MCF 10A (cell line): ENCODE data around the gene ST3GAL4. TPM values are rescaled to one million over a fixed set of nuclear protein-coding genes. Genes with fewer than 3 reads are reported as not detected.

Experiments used
- BruUV-seq: library from RNA; stranded (reverse); fragments of 400-500 nt; replicated peaks from 2 replicates; lab custom pipeline; 2021; lab: Mats Ljungman, UMichigan
- CTCF ChIA-PET: fragments of 300-600 bp; sonication (Branson Sonifier 250); formaldehyde crosslinking; extraction: SDS; loops from one replicate; lab custom pipeline; 2021; ENCODE audit warnings: antibody characterized with exemption, inconsistent platforms; lab: Yijun Ruan, JAX
- POLR2A ChIA-PET: fragments of 300-600, 350-650 bp; sonication (Branson Sonifier 250); formaldehyde crosslinking; extraction: SDS; loops from one replicate; lab custom pipeline; 2020; ENCODE audit warnings: antibody characterized with exemption, inconsistent platforms; lab: Yijun Ruan, JAX
- DNase-seq: peaks from one replicate; pipeline ENCODE4 v3.0.0-alpha.2; 2018; ENCODE audit not compliant: unreplicated experiment
- H3K27ac Mint-ChIP-seq: one replicate; pipeline ENCODE4 v1.8.0; 2022; ENCODE audit warnings: mild to moderate bottlenecking, low read depth, mixed read lengths; ENCODE audit not compliant: unreplicated experiment
- H3K27me3 Mint-ChIP-seq: one replicate; pipeline ENCODE4 v1.8.0; 2022; ENCODE audit warnings: mixed read lengths; ENCODE audit not compliant: insufficient read depth, unreplicated experiment
- H3K36me3 Mint-ChIP-seq: one replicate; pipeline ENCODE4 v1.8.0; 2022; ENCODE audit warnings: mild to moderate bottlenecking, moderate library complexity, mixed read lengths; ENCODE audit not compliant: insufficient read depth, unreplicated experiment
- H3K4me1 Mint-ChIP-seq: one replicate; pipeline ENCODE4 v1.8.0; 2022; ENCODE audit warnings: mixed read lengths; ENCODE audit not compliant: insufficient read depth, unreplicated experiment
- H3K4me3 Mint-ChIP-seq: one replicate; pipeline ENCODE4 v1.8.0; 2022; ENCODE audit warnings: mild to moderate bottlenecking, moderate library complexity, mixed read lengths; ENCODE audit not compliant: unreplicated experiment
- H3K9me3 Mint-ChIP-seq: one replicate; pipeline ENCODE4 v1.8.0; 2022; ENCODE audit warnings: mixed read lengths; ENCODE audit not compliant: unreplicated experiment
- intact Hi-C: fragments of 100-400 bp; cut with micrococcal nuclease; formaldehyde crosslinking; loops from 2 replicates; pipeline ENCODE4 v1.14.1; 2022
- total RNA-seq: library from RNA; stranded (reverse); gene quantifications from 2 replicates; pipeline ENCODE4 v1.2.3, GENCODE V29; 2022
- TF ChIP-seq, protein P1 (sequence below): fragments of 200-600 bp; IDR thresholded peaks from one replicate; pipeline ENCODE4 v1.8.0; 2022; ENCODE audit warnings: antibody characterized with exemption, mild to moderate bottlenecking; ENCODE audit not compliant: unreplicated experiment

The ST3GAL4 gene
- total RNA-seq, 1 experiment from 2014 or later: 15.3 TPM

DNA sequence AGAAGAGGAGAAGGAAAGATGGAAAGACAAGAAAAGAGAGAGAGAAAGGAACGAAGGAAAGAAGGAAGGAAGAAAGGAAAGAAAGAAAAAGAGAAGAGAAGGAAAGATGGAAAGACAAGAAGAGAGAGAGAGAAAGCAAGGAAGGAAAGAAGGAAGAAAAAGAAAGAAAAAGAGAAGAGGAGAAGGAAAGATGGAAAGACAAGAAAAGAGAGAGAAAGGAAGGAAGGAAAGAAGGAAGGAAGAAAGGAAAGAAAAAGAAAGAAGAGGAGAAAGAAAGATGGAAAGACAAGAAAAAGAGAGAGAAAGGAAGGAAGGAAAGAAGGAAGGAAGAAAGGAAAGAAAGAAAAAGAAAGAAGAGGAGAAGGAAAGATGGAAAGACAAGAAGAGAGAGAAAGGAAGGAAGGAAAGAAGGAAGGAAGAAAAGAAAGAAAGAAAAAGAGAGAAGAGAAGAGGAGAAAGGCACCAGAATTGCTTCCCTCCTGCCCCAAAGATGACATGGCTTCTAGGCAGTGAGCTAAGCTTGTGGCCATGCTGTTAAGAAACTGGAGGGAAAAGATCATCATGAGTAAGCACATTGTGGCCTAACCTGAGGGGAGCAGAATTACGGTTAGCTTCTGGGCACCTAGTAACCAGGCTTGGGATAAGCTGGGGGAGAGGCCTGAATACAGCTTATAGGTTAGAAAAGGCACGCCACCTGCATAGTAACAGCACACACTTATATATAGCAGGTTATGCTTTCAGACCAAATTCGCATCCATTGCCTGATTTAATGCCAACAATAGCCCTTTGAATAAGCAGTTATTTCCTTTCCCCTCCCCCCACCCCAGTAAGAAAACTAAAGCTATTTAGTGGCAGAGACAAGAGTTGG is 2.3 kb upstream of the ST3GAL4 start:
- intact Hi-C loops: loop anchor here (2.0 to 10.0 kb wide), 2 partner anchors 20 to 82 kb away; no protein-coding TSS in a partner anchor
- TF ChIP-seq, protein P1, sequence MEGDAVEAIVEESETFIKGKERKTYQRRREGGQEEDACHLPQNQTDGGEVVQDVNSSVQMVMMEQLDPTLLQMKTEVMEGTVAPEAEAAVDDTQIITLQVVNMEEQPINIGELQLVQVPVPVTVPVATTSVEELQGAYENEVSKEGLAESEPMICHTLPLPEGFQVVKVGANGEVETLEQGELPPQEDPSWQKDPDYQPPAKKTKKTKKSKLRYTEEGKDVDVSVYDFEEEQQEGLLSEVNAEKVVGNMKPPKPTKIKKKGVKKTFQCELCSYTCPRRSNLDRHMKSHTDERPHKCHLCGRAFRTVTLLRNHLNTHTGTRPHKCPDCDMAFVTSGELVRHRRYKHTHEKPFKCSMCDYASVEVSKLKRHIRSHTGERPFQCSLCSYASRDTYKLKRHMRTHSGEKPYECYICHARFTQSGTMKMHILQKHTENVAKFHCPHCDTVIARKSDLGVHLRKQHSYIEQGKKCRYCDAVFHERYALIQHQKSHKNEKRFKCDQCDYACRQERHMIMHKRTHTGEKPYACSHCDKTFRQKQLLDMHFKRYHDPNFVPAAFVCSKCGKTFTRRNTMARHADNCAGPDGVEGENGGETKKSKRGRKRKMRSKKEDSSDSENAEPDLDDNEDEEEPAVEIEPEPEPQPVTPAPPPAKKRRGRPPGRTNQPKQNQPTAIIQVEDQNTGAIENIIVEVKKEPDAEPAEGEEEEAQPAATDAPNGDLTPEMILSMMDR: no peak
- BruUV-seq: no TSS peak
- Mint-ChIP-seq H3K27me3 (no peaks in the 10 kb centered on the region), H3K27ac (peak overlapping the region; percentile 73), H3K4me3 (peak overlapping the region; percentile 85), H3K36me3 (peaks cover 6% of the 10 kb centered on the region), H3K9me3 (no peaks in the 10 kb centered on the region), H3K4me1 (peaks cover 47% of the 10 kb centered on the region)
- ChIA-PET CTCF (interaction anchor here (0.6 to 4.5 kb wide), 4 partner anchors 36 to 128 kb away, joined by 3 to 22 read pairs (median 6); no protein-coding TSS in a partner anchor), POLR2A (interaction anchor here (0.5 to 4.1 kb wide), 11 partner anchors 10 to 790 kb away, joined by 3 to 23 read pairs (median 3); partner anchors contain the start of gene DCPS)
- DNase-seq: peak; percentile 89

- peak; percentile 33 for DNase-seq
- CTCF ChIA-PET: interaction anchor here (0.6 to 4.5 kb wide), 5 partner anchors 35 to 126 kb away, joined by 3 to 22 read pairs (median 6); no protein-coding TSS in a partner anchor
- POLR2A ChIA-PET: interaction anchor here (0.5 to 4.1 kb wide), 9 partner anchors 12 to 1749 kb away, joined by 3 to 23 read pairs (median 3); partner anchors contain the start of gene DCPS
- peak overlapping the region; percentile 73 for H3K27ac Mint-ChIP-seq
- intact Hi-C loops: loop anchor here (5.0 to 10.0 kb wide), 2 partner anchors 48 to 80 kb away; no protein-coding TSS in a partner anchor
- H3K4me3 Mint-ChIP-seq: peak overlapping the region; percentile 85
- no peaks in the 10 kb centered on the region for H3K9me3 Mint-ChIP-seq
- TSS peak; percentile 56 for BruUV-seq
- peaks cover 40% of the 10 kb centered on the region for H3K4me1 Mint-ChIP-seq
- H3K27me3 Mint-ChIP-seq: no peaks in the 10 kb centered on the region
- peaks cover 6% of the 10 kb centered on the region for H3K36me3 Mint-ChIP-seq
- TF ChIP-seq, protein P1: no peak
These were observed 709 bp upstream of the ST3GAL4 start for GRCh38 chr11:126354631-126355323.

DNA sequence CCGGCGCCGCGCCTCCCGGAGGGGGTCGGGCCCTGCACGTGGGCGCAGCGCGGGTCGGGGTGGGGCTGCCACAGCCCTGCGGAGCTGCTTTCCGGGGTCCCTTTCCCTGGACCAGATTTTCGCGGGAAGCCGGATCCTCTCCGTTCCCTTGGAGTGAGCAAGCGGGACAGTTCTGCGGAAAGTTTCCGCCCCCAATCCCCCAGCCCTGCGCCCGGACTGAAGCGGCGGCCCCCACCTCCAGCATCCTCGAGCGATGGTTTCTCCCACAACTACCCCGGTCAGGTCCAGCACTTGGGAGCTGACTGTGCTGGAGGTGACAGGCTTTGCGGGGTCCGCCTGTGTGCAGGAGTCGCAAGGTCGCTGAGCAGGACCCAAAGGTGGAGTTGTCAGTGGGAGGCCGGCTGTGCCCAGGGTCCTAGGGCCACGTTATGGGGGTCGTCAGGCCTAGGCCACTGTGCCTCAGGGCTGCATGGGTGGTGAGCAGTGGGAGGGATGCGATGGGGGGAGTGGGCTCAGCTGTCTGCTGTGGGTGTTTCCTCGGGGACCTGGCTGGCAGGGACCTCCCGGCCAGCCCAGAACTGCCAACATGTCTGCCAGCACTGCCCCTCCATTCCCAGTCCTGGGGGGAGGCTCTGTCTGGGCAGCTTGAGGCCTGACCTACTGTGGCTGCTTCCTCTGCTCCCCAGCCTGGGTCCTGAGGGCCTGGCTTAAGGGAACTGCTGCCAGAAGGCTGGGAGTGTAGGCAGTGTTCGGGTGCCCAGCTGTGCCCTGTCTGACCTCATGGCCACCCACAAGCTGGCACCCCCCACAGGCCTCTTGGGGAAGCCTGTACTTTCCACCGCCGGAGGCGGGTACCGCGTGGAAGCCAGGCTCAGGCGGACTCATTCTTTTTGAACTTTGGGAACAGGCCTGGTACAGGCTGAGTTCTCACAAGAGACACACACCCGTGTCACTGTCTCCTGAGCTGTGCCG is 726 bp downstream of the ST3GAL4 start:
- TF ChIP-seq, protein P1: no peak
- ChIA-PET CTCF (interaction anchor here (1.2 to 4.5 kb wide), 2 partner anchors 38 to 45 kb away, joined by 4 to 22 read pairs; no protein-coding TSS in a partner anchor), POLR2A (interaction anchor here (0.7 to 4.1 kb wide), 6 partner anchors 32 to 73 kb away, joined by 3 to 23 read pairs (median 4); no protein-coding TSS in a partner anchor)
- Mint-ChIP-seq H3K36me3 (peaks cover 6% of the 10 kb centered on the region), H3K4me1 (peaks cover 44% of the 10 kb centered on the region), H3K4me3 (peak overlapping the region; percentile 85), H3K9me3 (no peaks in the 10 kb centered on the region), H3K27ac (peak overlapping the region; percentile 49), H3K27me3 (no peaks in the 10 kb centered on the region)
- BruUV-seq: no TSS peak
- peak; percentile 68 for DNase-seq
- intact Hi-C loops: loop anchor here (2.0 to 10.0 kb wide), 3 partner anchors 37 to 79 kb away; no protein-coding TSS in a partner anchor
